Left cardiac atrium (tissue), 2 donors: ENCODE data around the gene RNF13. TPM values are rescaled to one million over a fixed set of nuclear protein-coding genes. Genes with fewer than 3 reads are reported as not detected.

Experiments
- total RNA-seq, 2 donors: library from RNA; stranded (reverse); fragmentation: NEBNext Ultra II Directional; extraction: Animal tissue kit (Norgen Biotek cat#: 25700); gene quantifications; one replicate each; pipeline ENCODE4 v1.2.1, GENCODE V29; 2021
- donor health status: DM: no; HTN: yes; CAD: no; lungs with severe emphysema.
- donor health status: DM: yes; HTN: yes; CAD: no.

The RNF13 gene
- total RNA-seq, 2 donors from 2014 or later, result 60.3 to 62.2 TPM

Other genes starting within 250 kb of the RNF13 start
- gene WWTR1, start 155.2 kb upstream of the RNF13 start, total RNA-seq, result 10 to 100 TPM; 45.4 to 87.1 TPM
- 10 to 100 TPM; 21.0 to 22.4 TPM for gene COMMD2, start 60.7 kb upstream of the RNF13 start, total RNA-seq
- gene ANKUB1, start 20.7 kb upstream of the RNF13 start, total RNA-seq, result not detected
- 10 to 100 TPM; 45.7 to 49.2 TPM for gene PFN2, start 157.7 kb downstream of the RNF13 start, total RNA-seq